COLO668 (cell line): ENCODE measurements around the gene RNU11.
A peak's percentile ranks its signal among the peaks of the same experiment; 100 is the strongest.
"Not testable (repeated sequence)": the region's sequence is repeated elsewhere in the genome, so short reads cannot be mapped to it uniquely, and the experiment has no call there.

Source experiments
- DNase-seq: peaks from one replicate; lab custom pipeline; 2025; ENCODE audit not compliant: unreplicated experiment; lab: John Stamatoyannopoulos, UW

RNU11 gene

GRCh38 chr1:28648474-28649198, at the start of gene RNU11:
TSS of gene RNU11 (plus strand) at chr1:28648600.
- peak; percentile 97 for DNase-seq

- no peak for DNase-seq
These were observed 46.7 kb upstream of the RNU11 start for GRCh38 chr1:28601696-28602095.

GRCh38 chr1:28602536-28603439, 45.6 kb upstream of the RNU11 start:
- peak; percentile 49 for DNase-seq

DNA sequence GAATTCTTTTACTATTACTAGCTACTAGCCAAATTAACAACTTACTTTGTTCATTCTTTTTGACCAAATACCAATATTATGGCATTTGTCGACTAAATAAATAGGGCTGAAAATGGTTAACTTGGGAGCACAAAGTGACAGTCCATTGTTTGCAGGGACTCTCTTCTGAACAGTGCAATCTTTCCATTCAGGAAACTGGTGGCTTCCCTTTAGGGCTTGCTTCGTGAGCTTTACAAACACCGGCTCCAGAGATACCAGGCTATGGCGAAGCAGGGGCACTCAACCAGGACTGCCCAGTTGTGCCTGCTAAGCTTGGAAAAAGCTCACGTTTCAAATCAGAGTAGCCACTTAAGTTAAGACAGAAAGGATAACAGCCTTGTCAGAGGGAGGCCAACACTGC, 44.0 kb upstream of the RNU11 start:
- no peak for DNase-seq

GRCh38 chr1:28604962-28605361, 43.4 kb upstream of the RNU11 start:
- DNase-seq: no peak

GRCh38 chr1:28606771-28607170, 41.6 kb upstream of the RNU11 start:
- no peak for DNase-seq

DNA sequence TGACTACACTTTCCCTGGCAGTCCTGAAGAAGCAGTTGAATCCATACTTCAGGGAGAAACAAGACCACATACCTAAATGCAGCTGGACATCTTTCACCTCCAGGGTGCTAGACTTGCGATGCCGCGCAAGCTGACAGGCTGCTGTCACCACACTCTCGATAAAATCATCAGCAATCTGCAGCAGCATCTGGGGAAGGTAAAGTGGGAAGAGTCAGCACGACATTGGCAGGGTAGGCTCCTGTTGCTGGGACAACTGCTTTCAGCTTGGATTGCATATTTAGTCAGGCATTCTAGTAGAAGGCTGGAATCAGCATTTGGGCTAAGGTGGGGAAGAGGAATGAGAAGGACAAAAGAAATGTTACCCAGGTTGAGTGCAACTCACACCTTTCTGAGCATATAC, 35.2 kb upstream of the RNU11 start:
- no peak for DNase-seq

DNA sequence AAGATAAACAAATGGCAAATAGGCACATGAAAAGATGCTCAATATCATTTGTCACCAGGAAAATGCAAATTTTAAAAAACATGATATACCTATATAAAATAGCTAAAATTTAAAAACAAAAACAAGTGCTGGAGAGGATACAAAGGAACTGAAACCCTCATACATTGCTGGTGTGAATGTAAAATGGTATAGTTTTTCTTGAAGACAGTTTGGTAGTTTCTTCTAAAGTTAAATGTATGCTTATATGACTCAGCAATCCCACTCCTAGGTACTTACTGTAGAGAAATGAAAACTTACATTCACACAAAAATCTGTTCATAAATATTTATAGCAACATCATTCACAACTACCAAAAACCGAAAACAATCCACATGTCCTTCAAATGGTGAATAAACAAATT, 16.7 kb upstream of the RNU11 start:
- no peak for DNase-seq

GRCh38 chr1:28632560-28632959, 15.8 kb upstream of the RNU11 start:
- DNase-seq: no peak

DNA sequence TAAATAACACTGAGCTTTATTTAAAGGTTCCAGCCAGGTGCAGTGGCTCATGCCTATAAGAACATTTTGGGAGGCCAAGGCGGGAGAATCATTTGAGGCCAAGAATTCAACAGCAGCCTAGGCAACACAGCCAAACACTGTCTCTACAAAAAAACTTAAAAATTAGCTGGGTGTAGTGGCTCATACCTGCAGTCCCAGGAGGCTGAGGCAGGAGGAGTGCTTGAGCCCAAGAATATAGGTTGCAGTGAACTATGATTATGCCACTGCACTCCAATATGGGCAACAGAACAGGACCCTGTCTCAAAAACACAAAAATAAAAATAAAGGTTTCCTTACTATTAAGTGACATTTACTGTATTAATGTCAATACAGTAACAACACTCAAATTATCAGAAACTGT, 7.6 kb upstream of the RNU11 start:
- peak; percentile 40 for DNase-seq

DNA sequence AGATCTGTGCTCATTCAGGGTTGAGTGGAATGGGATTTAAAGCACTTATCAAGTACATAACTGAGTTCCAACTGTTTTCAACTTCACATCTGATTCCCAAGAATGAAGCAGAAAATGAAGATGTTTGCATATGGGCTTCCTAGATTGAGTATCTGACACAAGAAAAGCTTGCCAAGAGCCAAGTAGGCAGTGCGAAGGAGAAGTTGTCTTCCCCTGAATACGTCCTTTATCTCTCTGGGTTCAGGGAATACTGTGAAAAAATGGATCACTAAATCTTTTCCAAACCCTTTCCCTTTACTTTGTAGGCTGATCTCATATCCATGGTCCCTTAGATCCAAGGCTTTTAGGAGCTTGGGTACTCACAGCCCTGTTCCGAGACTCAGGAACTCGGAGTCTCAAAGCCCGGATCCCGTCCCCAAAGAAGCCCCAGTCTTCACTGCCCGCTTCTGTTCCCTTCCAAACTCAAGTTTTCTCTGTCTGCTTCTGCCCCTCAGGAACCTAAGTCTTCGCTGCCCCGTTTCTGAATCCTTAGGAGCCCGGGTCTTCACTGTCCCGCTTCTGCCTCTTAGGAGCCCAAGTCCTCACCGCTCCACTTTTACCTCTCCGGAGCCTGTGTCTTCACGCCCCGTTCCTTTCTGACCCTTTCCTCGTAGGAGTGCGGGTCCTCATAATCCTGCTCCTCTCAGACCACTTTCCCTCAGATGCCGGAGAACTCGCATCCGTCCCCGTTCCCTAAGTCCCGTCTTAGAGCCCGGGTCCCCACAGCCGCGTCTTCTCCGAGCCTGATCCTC, 6.1 kb upstream of the RNU11 start:
- DNase-seq: peak; percentile 55

- DNase-seq: peak; percentile 99
These were observed 5.4 kb upstream of the RNU11 start, which contains the start of gene TAF12 for GRCh38 chr1:28642847-28643635. TSS of gene TAF12 (minus strand) at chr1:28643067. CDS start at chr1:28622081, 20,986 bp downstream.

GRCh38 chr1:28644494-28644893, 3.9 kb upstream of the RNU11 start:
- DNase-seq: no peak

GRCh38 chr1:28645406-28645805, 3.0 kb upstream of the RNU11 start:
- not testable (repeated sequence) for DNase-seq

DNA sequence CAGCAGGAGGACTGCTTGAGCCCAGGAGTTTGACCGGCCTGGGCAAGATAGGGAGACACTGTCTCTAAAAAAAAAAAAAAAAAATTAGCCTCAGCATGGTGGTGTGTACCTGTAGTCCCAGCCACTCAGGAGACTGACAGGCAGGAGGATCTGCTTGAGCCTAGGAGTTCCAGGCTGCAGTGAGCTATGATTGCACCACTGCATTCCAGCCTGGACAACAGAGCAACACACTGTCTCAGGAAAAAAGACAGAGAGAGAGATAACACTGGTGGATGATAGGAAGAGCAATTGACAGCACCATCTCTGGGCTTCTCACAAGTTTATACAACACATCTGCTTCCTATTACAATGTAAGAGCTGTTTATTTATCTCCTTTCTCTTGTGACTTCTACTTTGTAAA, 2.4 kb upstream of the RNU11 start:
- DNase-seq: no peak

DNA sequence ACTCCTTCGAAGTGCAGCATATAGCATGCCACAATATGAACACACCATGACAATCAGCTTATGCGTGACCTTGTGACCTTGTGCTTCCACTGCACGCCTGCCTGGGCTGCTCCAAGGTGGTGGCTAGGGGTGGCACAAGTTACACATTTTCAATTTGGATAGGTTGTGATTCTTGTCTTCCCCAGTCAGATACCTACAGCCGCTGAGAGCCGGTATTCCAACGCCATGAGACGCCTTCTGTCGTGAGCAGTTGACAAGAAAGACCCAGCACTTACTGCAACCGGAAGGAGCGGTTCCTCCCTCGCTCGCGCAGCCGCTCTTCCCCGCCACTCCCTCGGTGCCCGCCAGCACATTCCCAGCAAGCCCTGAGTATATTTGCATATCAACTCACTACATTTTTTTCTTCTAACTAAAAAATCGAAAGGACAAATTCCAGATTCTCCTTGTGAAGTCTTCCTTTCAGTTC, 359 bp upstream of the RNU11 start:
- DNase-seq: peak; percentile 97

- not testable (repeated sequence) for DNase-seq
These were observed 4.7 kb downstream of the RNU11 start for GRCh38 chr1:28653063-28653462.

DNA sequence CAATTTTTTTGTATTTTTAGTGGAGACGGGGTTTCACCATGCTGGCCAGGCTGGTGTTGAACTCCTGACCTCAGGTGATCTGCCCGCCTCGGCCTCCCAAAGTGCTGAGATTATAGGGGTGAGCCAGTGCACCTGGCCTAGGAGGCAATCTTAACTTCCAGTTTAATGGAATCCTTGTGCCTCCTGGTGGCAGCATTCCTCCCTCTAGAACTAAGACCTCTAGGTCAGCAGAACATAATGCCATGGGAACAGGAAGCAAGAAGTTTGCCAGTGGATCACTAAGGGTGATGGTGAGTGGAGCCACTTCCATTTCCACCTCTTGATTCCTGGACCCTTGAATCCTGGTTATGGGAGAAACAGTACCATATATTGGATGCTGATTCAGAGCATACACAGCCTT, 5.5 kb downstream of the RNU11 start:
- DNase-seq: peak; percentile 49

- DNase-seq: not testable (repeated sequence)
These were observed 7.3 kb downstream of the RNU11 start for GRCh38 chr1:28655448-28656311.
